SH-SY5Y (cell line): ENCODE measurements around the gene GALK1.

Experiments used
- GATA2 ChIP-seq: IDR thresholded peaks from 2 replicates; pipeline ENCODE4 v1.6.1; 2011; ENCODE audit warnings: mild to moderate bottlenecking, low read depth, low read length
- GATA3 ChIP-seq: IDR thresholded peaks from 2 replicates; pipeline ENCODE4 v1.6.1; 2011; ENCODE audit warnings: low read depth, mild to moderate bottlenecking, low read length, moderate library complexity

DNA sequence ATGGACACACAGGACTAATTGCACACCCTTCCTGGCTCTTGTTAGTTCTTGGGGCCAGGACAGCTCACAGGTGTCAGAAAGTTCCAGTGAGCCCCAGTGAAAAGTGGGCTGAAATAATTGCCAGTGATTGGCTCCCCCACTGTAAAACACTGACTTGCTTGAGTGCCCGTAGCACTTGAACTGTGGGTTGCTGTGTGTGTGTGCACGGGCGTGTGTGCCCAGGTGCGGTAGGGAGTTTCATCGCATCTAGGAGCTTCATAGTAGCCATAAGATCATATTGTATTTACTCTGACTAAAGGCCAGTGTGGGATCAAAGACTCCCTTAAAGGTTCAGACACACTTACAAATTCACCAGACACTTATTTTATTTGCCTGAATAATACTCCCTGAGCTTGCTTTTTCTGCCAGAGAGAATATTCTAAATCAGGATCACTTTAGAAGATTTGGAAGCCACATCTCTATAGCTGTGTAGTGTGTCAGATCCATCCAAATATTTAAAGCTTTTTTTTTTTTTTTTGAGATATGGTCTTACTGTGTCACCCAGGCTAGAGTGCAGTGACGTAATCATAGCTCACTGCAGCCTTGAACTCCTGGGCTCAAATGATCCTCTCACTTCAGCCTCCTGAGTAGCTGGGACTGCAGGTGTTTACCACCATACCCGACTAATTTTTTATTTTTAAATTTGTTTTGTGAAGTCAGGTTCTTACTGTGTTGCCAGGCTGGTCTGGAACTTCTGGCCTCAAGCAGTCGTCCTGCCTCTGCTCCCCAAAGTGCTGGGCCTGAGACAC lies 31.0 kb upstream of the GALK1 start:
- TF ChIP-seq GATA3 = no peak
- no peak for TF ChIP-seq GATA2
